ENCODE measurements around the gene IMP4.

Gene IMP4

GRCh38 chr2:130372833-130373807 lies 30.4 kb downstream of the IMP4 start:
- no peaks in the 10 kb centered on the region for H3K9me3 ChIP-seq
- no peaks in the 10 kb centered on the region for H3K27me3 ChIP-seq
- peaks cover 55 to 64% of the 10 kb centered on the region in 2 experiments for H3K4me1 ChIP-seq (ENCODE audit: control insufficient read depth in 1 of 2, insufficient read depth in 1 of 2, low read depth in 1 of 2, low read length in 1 of 2)
- peaks cover 16% of the 10 kb centered on the region for H3K36me3 ChIP-seq
- TF ChIP-seq, protein P1, sequence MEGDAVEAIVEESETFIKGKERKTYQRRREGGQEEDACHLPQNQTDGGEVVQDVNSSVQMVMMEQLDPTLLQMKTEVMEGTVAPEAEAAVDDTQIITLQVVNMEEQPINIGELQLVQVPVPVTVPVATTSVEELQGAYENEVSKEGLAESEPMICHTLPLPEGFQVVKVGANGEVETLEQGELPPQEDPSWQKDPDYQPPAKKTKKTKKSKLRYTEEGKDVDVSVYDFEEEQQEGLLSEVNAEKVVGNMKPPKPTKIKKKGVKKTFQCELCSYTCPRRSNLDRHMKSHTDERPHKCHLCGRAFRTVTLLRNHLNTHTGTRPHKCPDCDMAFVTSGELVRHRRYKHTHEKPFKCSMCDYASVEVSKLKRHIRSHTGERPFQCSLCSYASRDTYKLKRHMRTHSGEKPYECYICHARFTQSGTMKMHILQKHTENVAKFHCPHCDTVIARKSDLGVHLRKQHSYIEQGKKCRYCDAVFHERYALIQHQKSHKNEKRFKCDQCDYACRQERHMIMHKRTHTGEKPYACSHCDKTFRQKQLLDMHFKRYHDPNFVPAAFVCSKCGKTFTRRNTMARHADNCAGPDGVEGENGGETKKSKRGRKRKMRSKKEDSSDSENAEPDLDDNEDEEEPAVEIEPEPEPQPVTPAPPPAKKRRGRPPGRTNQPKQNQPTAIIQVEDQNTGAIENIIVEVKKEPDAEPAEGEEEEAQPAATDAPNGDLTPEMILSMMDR (IDR thresholded peaks at IDR 0.05) = no peak
- peak overlapping the region; percentile 91 for H3K27ac ChIP-seq
- peak overlapping the region; percentile 77 to 97 for H3K4me3 ChIP-seq (ENCODE audit: low read depth in 1 of 2, low read length in 1 of 2)

- H3K27ac ChIP-seq = peak overlapping the region; percentile 91
- H3K9me3 ChIP-seq = no peaks in the 10 kb centered on the region
- TF ChIP-seq, protein P1 (IDR thresholded peaks at IDR 0.05) = no peak
- H3K4me3 ChIP-seq (ENCODE audit: low read depth in 1 of 2, low read length in 1 of 2) = no peak overlapping the region
- no peaks in the 10 kb centered on the region for H3K27me3 ChIP-seq
- peaks cover 16% of the 10 kb centered on the region for H3K36me3 ChIP-seq
- peaks cover 50 to 57% of the 10 kb centered on the region in 2 experiments for H3K4me1 ChIP-seq (ENCODE audit: control insufficient read depth in 1 of 2, insufficient read depth in 1 of 2, low read depth in 1 of 2, low read length in 1 of 2)
Measured at GRCh38 chr2:130373808-130374365, 31.2 kb downstream of the IMP4 start.

GRCh38 chr2:130374587-130375290 lies 32.0 kb downstream of the IMP4 start:
- no peak overlapping the region for H3K4me3 ChIP-seq (ENCODE audit: low read depth in 1 of 2, low read length in 1 of 2)
- no peaks in the 10 kb centered on the region for H3K9me3 ChIP-seq
- no peaks in the 10 kb centered on the region for H3K27me3 ChIP-seq
- H3K27ac ChIP-seq = peak overlapping the region; percentile 16
- peaks cover 16% of the 10 kb centered on the region for H3K36me3 ChIP-seq
- TF ChIP-seq, protein P1 (IDR thresholded peaks at IDR 0.05) = no peak
- peaks cover 42 to 49% of the 10 kb centered on the region in 2 experiments for H3K4me1 ChIP-seq (ENCODE audit: control insufficient read depth in 1 of 2, insufficient read depth in 1 of 2, low read depth in 1 of 2, low read length in 1 of 2)

DNA sequence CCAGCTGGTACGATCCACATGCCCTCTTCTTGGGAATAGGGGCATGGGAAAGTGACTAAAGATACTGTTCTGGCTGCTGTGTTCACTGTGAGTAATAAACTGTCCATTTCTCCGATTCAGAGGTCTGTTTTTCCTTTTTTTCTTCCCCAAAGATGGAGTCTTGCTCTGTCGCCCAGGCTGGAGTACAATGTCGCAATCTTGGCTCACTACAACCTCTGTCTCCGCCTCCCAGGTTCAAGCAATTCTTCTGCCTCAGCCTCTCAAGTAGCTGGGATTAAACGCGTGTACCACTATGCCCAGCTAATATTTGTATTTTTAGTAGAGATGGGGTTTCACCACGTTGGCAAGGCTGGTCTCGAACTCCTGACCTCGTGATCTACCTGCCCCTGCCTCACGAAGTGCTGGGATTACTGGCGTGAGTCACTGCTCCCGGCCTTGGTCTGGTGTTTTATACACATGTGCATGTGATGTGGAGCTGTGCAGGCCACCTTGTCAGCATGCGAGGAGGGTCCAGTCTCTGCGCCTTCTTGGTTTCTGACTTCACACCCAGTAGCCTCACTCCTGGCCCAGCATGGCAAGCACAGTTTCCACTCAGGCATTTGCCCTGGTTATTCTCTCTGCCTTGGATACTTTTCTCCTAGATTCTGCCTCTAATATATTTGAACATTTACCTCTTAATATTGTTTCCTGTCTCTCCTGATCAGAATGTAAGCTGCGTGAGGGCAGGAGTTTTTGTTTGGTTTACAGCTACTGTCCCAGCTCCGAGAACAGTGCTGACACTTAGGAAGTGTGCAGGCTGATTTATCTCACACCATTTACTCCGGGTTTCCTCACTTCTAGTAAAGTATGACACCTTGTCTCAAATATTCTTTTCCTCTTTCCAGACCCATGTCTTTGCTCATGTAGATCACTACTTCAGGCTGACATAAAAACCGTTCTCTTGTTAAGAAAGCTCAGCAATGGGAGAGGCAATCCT lies 32.9 kb downstream of the IMP4 start:
- H3K36me3 ChIP-seq = peaks cover 24% of the 10 kb centered on the region
- no peaks in the 10 kb centered on the region for H3K9me3 ChIP-seq
- H3K27me3 ChIP-seq = no peaks in the 10 kb centered on the region
- TF ChIP-seq, protein P1 (IDR thresholded peaks at IDR 0.05) = no peak
- H3K4me3 ChIP-seq (ENCODE audit: low read depth in 1 of 2, low read length in 1 of 2) = no peak overlapping the region
- H3K4me1 ChIP-seq (ENCODE audit: control insufficient read depth in 1 of 2, insufficient read depth in 1 of 2, low read depth in 1 of 2, low read length in 1 of 2) = peaks cover 33 to 40% of the 10 kb centered on the region in 2 experiments
- peak overlapping the region; percentile 16 for H3K27ac ChIP-seq
